Stimulated activated CD8-positive, alpha-beta memory T cell treated with anti-CD3 and anti-CD28 coated beads, Interleukin-7, amount 100 ng/mL, for 24 hours (primary cell): Measurements from ENCODE around the gene B3GNT4.
"Not testable (repeated sequence)": the region's sequence is repeated elsewhere in the genome, so short reads cannot be mapped to it uniquely, and the experiment has no call there.

Experiments used
- DNase-seq: peaks from one replicate; pipeline ENCODE4 v3.0.0-alpha.2; 2020; ENCODE audit warnings: low read depth

B3GNT4 gene

DNA sequence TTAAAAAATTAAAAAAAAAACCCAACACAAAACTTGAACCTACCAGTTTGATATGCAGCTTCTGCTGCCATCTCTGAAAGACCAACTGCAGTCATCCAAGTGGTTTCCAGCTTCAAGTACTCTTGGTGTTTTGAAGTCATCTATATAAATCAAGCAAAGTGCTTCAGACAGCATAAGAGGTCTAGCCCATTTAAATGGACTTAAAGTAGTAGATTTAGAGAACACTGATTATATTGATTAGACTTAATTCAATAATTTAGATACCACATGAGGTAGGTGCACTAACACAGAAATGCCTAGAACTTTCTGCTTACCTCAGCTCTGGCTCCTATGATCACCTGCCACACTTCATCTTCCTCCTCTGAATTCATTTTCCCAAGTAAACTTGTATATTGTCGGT is 12.9 kb downstream of the B3GNT4 start:
- DNase-seq = no peak

DNA sequence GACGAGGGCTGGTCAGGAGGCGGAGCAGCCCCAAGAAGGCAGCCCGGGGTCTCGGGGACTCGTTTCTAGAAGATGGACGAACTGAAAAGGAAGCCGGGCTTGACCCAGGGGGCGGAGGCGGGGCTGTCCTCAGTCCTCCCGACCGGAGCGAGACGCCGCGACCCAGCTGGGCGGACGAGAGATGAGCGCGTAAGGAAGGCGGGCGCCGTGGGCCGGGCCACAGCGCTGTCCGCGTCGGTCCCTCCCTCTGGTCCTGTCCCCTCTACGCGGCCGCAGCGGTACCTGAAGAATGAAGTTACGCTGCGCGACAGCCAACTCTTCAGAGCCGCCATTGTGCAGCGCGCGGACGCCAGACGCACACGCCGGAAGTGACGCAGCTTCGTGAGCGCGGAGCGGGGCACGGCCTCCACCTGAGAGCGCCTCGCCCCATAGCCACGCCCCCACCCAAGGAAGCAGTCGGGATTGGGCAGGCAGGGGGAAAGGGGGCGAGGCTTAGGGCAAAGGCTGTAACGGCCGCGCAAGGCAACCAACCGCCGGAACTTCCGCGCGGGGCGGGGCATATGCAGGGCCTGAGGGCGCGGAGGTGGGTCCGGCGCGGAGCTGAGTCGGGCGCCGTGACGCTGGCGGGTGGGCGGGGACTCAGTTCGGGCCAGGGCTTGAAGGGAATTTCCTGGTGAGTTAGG is 22.3 kb downstream of the B3GNT4 start, which contains the start of gene DIABLO:
Gene DIABLO (minus strand): TSS at position 370 of the 683 bp plus-strand sequence. CDS start 38 bp downstream, at position 332.
- DNase-seq = peak; percentile 99

DNA sequence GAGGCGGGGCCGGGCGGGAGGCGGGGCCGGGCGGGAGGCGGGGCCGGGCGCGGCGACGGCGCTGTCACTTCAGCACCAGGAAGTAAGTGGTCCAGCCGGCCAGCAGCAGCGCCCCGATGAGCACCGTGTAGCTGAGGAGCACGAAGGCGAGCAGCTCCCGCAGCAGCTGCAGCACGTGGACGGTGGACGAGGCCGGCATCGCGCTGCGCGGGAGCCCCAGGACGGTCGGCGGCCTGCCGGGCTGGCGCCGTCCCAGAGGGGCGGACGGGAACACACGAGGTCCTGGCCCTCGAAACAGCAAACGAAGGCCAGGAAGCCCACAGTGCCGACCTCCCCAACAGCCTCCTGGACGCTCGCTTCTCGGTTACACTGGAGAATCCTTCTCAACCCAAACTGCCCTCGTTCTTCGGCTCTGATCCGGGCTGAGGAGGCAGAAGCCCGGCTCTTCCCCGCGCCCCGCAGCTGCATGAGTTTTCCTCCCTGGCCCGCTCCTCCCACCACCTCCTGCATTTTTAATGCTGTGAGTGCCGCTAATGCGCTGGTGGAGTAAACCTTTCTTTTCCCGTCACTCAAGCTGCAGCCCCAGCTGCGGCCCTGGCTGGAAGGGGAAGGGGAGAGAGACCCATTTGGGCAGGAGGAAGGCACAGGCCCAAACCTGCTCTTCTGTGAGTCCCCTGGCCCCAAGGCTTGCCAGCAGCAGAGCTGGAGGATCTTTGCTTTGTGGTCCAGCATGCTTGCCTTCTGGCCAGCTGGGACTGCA is 23.0 kb downstream of the B3GNT4 start:
- DNase-seq = no peak

DNA sequence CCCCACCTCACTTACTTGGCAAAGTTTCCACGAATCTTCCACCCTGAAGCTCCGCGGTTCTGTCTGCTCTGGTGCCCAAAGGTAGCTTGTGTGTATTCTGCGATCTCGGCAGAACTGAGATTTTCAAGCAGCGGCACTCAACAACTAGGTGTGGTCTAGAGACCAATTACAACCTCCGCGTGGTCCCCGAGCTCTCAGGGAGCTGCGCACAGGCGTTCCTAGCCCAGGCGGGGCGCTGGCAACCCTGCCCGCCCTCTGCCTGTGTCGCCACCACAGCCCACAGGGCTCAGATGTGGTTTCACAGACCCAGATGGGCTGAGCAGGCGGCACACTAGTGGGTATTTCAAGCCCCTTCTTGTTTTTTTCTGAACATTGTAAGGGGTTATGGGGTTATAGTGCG is 23.8 kb downstream of the B3GNT4 start:
- DNase-seq = peak; percentile 25

DNA sequence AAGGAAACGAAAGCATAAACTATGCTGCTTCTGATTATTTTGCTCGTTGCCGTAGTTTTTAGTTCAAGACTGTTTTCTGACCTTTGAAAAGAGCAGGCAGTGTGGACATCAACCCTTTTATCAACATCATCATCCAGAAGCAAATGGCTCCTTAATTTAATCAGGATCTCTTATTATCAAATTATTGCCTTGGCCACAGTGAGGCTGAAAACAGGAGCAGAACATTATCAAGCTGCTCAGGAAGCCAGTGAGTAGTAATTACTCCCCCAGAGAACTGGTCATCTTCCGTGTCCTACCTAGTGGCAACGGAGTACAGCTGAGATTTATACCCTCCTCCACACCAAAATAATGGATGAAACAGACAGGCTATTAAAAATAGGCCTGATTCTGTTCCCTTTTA is 24.6 kb downstream of the B3GNT4 start:
- DNase-seq = no peak

DNA sequence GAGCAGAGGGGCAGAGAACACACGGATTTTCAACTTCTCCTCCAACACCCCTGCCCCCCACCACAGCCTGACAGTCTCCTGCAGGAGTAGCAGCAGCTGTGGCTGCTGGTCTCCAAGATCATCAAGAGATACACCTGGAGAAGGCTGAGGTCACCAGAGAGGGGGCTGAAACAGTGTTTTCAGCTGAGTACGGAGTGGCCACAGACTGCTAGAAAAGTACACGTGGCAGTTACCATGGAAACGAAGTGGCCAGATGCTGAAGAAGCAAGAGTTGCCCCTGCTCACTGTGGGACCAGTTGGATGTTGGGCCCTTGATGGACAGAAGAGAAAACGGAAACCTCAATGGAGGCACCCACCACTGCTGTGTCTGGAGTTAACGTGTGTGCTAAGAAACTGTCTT is 27.3 kb downstream of the B3GNT4 start:
- DNase-seq = no peak

DNA sequence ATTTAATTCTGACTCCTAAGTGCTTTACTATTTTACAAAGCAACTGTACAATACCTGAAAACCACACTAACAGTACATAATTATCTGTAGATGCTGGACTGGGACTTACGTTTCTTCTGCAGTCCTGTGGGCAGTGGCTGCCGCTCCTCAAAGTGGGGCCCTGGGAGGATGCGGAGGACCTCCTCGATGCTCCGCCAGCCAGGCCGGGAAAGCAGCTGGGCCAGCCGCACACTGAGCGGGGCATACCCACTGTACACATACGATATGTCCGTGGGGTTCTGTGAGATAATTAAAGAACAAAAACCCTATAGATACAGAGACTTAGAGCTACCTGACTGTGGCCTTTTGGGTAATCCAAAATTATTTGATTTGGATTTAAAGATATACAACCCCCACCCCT is 29.2 kb downstream of the B3GNT4 start:
- no peak for DNase-seq

DNA sequence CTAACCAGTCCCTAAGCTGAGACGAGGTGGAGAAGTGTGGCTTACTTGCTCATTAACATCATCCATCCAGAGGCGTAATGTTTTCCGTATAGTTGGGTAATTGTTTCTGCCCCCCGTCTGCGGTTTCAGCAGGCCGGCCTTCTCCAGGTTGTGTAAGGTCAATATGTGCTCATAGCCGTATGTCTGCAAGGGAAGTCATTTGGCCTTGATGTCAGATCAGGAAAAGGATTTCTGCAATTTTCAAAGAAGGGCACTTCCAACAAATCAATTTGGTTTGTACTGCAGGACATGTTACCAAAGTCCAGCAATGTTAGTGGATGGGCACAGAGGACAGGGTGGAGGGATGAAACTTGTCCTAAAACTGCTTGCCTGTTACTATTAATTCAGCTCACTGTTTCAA is 32.2 kb downstream of the B3GNT4 start:
- DNase-seq = no peak

DNA sequence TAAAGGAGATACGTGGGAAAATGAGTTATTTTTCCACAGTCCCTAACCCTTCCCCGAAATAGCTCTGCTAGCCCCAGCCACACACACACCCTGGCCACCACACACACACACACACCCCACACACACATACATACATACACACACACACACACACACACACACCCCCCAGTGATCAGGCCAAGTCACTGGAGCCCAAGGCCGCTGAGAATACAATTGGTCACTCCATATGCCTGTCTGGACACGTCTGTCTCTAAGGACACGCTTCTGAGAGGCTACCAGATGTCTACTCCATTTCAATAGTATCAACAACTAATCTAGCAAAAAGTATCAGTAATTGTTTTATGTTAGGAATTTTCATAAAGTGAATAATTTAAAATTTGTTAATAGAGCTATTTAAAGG is 35.4 kb downstream of the B3GNT4 start:
- no peak for DNase-seq

DNA sequence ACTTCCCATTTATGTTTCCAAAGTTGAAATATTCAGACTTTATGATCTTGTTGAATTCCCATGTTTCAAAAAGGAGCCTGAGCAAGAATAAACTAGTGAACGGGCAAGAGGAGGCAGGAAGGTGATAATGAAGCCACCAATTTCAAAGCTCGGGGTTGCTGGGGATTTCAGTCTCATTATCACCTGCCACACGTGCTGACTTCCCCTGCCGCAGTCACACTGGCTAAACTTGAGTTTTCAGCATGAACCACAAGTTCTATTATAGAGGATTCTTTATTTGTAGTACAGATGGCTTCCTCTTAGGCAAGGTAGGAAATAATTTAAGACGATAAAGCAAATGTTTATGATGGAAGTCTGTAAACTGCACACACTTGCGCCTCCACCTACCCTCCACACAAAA is 40.5 kb downstream of the B3GNT4 start:
- DNase-seq = no peak

DNA sequence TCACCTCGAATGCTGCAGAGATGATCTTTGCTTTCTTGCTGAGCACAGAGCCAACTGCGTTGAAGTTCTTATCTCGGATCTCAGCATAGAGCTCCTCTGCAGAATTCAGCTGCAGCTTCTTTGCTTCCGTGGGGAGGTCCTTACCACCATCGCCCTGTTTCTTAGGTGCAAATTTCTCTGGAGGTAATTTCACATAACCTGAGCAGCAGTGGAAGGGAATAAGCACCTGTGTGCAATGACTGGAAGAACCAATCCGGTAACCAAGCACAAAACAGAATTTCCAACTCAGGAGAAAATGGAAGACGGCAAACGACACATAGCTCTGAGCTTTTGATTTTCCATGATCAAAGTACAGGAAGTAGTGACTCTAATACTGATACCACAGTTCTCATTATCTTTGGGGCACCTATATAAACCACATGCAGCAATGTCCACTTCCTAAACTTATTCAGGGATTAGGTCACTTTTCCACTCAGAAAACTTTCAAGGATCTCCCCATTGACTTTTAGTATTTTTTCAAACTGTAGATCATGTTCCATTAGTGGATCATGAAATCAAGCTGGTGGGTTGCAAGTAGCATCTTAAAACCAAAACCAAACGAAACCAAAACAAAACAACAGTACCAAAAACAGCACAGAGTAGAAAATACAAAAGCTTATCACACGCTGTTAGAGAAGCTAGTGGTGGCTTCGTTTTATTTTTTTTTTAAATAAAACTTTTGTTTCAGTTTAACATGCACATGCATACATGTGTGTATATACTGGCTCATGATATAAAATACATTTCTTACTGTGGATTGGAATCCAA is 41.3 kb downstream of the B3GNT4 start:
- DNase-seq = no peak

DNA sequence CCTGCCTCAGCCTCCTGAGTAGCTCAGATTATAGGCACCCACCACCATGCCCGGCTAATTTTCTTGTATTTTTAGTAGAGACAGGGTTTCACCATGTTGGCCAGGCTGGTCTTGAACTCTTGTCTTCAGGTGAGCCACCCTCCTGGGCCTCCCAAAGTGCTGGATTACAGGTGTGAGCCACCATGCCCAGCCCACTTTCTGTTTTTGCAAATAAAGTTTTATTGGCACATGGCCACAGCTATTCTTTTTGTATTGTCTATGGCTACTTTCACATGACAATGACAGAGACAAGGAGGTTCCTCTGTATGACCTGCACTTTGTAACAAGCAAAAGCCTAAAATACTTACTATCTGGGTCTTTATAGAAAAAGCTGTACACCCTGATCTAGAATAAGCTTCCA is 42.0 kb downstream of the B3GNT4 start:
- DNase-seq = no peak

DNA sequence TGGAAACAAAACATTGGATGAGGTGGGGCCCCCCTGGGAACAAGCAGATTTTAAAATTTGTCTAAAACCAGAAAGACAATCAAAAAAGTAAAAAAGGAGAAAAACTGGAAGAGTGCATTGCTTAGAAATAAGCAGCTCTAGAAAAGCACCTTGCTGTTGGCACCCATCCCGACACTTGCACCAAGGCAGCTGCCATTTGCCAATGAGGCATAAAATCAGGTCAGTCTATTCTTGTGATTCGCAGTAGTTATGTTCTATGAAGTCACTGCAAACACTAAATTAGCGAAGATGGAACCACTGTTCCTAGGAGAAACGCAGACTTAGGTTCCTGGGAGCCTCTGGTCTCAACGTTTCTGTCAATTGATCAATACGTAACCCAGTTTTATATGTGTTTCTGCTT is 46.5 kb downstream of the B3GNT4 start:
- no peak for DNase-seq

DNA sequence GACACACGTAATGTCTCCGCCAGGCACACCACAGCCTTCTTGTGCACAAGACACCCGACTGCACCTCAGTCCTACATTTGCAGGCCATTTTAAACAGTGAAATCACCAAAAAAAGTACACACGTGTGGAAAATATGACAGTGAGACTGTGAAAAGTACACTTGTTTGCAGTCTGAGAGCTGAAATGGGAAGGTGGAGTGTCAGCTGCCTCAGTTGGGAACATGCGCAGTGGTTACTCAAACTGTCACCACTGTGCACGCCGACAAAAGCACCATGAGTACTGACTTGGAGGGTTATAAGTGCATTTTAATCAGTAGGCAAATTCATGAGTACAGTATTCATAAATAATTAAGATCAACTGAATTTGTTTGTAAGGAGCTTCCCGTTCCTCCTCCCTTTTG is 47.0 kb downstream of the B3GNT4 start:
- no peak for DNase-seq

DNA sequence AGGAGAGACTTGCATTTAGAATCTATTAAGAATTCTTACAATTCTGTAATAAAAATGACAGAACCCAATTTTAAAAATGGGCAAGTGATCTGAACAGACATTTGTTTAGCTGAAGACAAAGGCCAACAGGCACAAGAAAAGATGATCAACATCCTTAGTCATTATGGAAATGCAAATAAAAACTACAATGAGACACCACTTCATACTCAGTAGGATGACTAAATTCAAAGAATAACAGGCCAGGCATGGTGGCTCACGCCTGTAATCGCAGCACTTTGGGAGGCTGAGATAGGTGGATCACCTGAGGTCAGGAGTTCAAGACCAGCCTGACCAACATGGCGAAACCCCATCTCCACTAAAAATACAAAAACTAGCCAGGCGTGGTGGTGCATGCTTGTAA is 55.0 kb downstream of the B3GNT4 start:
- not testable (repeated sequence) for DNase-seq
